GM23338 (cell line): ENCODE measurements around the gene CFAP70. TPM values are rescaled to one million over a fixed set of nuclear protein-coding genes. Genes with fewer than 3 reads are reported as not detected.

Experiments used
- ATAC-seq: fragments of 200-7000 bp; cut with Tn5 transposase; 3 replicates; pipeline ENCODE4 v1.9.1; 2020
- DNase-seq: peaks from one replicate; pipeline ENCODE4 v3.0.0-alpha.2; 2015; ENCODE audit warnings: low spot score
- H2AFZ ChIP-seq: fragments of 200-600 bp; sonication (generic); 2 replicates; pipeline ENCODE4 v1.8.0; 2016; ENCODE audit warnings: antibody characterized with exemption, mild to moderate bottlenecking, moderate library complexity
- H3F3A ChIP-seq: fragments of 200-600 bp; sonication (generic); replicated peaks from 2 replicates; pipeline ENCODE4 v1.8.0; 2017; ENCODE audit warnings: antibody characterized with exemption, mixed run types, low read depth
- H3K27ac ChIP-seq: fragments of 200-600 bp; sonication (generic); 2 replicates; pipeline ENCODE4 v1.6.1; 2016; ENCODE audit warnings: low read depth
- H3K27me3 ChIP-seq: fragments of 200-600 bp; sonication (generic); 2 replicates; pipeline ENCODE4 v1.8.0; 2016; ENCODE audit warnings: mild to moderate bottlenecking, mixed run types, moderate library complexity; ENCODE audit not compliant: insufficient read depth
- H3K36me3 ChIP-seq: fragments of 200-600 bp; sonication (generic); 2 replicates; pipeline ENCODE4 v1.8.0; 2016; ENCODE audit warnings: mild to moderate bottlenecking; ENCODE audit not compliant: insufficient read depth
- H3K4me1 ChIP-seq: fragments of 200-600 bp; sonication (generic); 2 replicates; pipeline ENCODE4 v1.8.0; 2016; ENCODE audit warnings: mild to moderate bottlenecking, moderate library complexity; ENCODE audit not compliant: insufficient read depth
- H3K4me2 ChIP-seq: fragments of 200-600 bp; sonication (generic); 2 replicates; pipeline ENCODE4 v1.7.1; 2017; ENCODE audit warnings: mixed run types
- H3K4me3 ChIP-seq: fragments of 200-600 bp; sonication (generic); 2 replicates; pipeline ENCODE4 v1.6.1; 2016; ENCODE audit warnings: mixed run types
- H3K79me2 ChIP-seq: fragments of 200-600 bp; sonication (generic); replicated peaks from 2 replicates; pipeline ENCODE4 v1.8.0; 2017; ENCODE audit warnings: mild to moderate bottlenecking; ENCODE audit not compliant: insufficient read depth
- H3K9me2 ChIP-seq: fragments of 200-600 bp; sonication (generic); 2 replicates; pipeline ENCODE4 v1.8.0; 2017; ENCODE audit not compliant: insufficient read depth
- H4K20me1 ChIP-seq: fragments of 200-600 bp; sonication (generic); replicated peaks from 2 replicates; pipeline ENCODE4 v1.8.0; 2017; ENCODE audit warnings: mild to moderate bottlenecking; ENCODE audit not compliant: insufficient read depth
- H3K27ac Mint-ChIP-seq: 2 replicates; pipeline ENCODE4 v1.8.0; 2020; ENCODE audit warnings: inconsistent platforms, mild to moderate bottlenecking, moderate library complexity, mixed read lengths
- H3K27me3 Mint-ChIP-seq: 3 replicates; pipeline ENCODE4 v1.8.0; 2022; ENCODE audit warnings: low read depth, mild to moderate bottlenecking, moderate library complexity, mixed read lengths, inconsistent platforms; ENCODE audit not compliant: insufficient read depth, poor library complexity
- H3K36me3 Mint-ChIP-seq: 3 replicates; pipeline ENCODE4 v1.8.0; 2021; ENCODE audit warnings: low read depth, mild to moderate bottlenecking, inconsistent platforms, moderate library complexity, mixed read lengths
- H3K4me1 Mint-ChIP-seq: 3 replicates; pipeline ENCODE4 v1.8.0; 2020; ENCODE audit warnings: mild to moderate bottlenecking, inconsistent platforms, mixed read lengths
- H3K4me3 Mint-ChIP-seq: 3 replicates; pipeline ENCODE4 v1.8.0; 2021; ENCODE audit warnings: moderate library complexity, mild to moderate bottlenecking, inconsistent platforms, mixed read lengths
- H3K9me3 Mint-ChIP-seq: 3 replicates; pipeline ENCODE4 v1.8.0; 2020; ENCODE audit warnings: moderate library complexity, mild to moderate bottlenecking, inconsistent platforms, mixed read lengths
- CREB1 ChIP-seq: fragments of 250-450 bp; sonication (Bioruptor Pico); IDR thresholded peaks from 2 replicates; pipeline ENCODE4 v1.5.0; 2020; ENCODE audit warnings: low read depth, mild to moderate bottlenecking, moderate library complexity
- CTCF ChIP-seq, 2 experiments: fragments of 200-600 bp in 1 of 2; sonication (generic) in 1 of 2; conservative IDR thresholded peaks; 2 replicates each; pipeline versions ENCODE4 v1.5.1 to v1.6.1; 2016 to 2017; ENCODE audit warnings: antibody characterized with exemption in 2 of 2, low read depth in 2 of 2, mild to moderate bottlenecking in 2 of 2, moderate library complexity in 1 of 2
- ETS1 ChIP-seq: IDR thresholded peaks from 2 replicates; pipeline ENCODE4 v1.6.1; 2016; ENCODE audit warnings: antibody characterized with exemption
- EZH2 ChIP-seq: fragments of 200-600 bp; sonication (generic); IDR thresholded peaks from one replicate; pipeline ENCODE4 v1.8.0; 2017; ENCODE audit warnings: antibody characterized with exemption, mild to moderate bottlenecking, low read depth; ENCODE audit not compliant: unreplicated experiment
- EZH2phosphoT487 ChIP-seq: fragments of 200-600 bp; sonication (generic); IDR thresholded peaks from one replicate; pipeline ENCODE4 v1.8.1; 2018; ENCODE audit warnings: antibody characterized with exemption; ENCODE audit not compliant: unreplicated experiment
- NANOG ChIP-seq: IDR thresholded peaks from 2 replicates; pipeline ENCODE4 v1.6.1; 2016; ENCODE audit warnings: antibody characterized with exemption, borderline replicate concordance
- REST ChIP-seq: IDR thresholded peaks from one replicate; pipeline ENCODE4 v1.6.1; 2018; ENCODE audit warnings: antibody characterized with exemption; ENCODE audit not compliant: unreplicated experiment
- STAT1 ChIP-seq: IDR thresholded peaks from one replicate; pipeline ENCODE4 v1.6.1; 2016; ENCODE audit warnings: antibody characterized with exemption; ENCODE audit not compliant: unreplicated experiment
- ZNF114 ChIP-seq: fragments of 250-450 bp; sonication (Bioruptor Pico); IDR thresholded peaks from 2 replicates; pipeline ENCODE4 v1.5.0; 2020; ENCODE audit warnings: mild to moderate bottlenecking, moderate library complexity
- ZNF331 ChIP-seq: fragments of 250-450 bp; sonication (Bioruptor Pico); IDR thresholded peaks from 2 replicates; pipeline ENCODE4 v1.5.0; 2020; ENCODE audit warnings: low read depth, mild to moderate bottlenecking, moderate library complexity
- ZNF462 ChIP-seq: fragments of 250-450 bp; sonication (Bioruptor Pico); IDR thresholded peaks from 2 replicates; pipeline ENCODE4 v1.5.0; 2020; ENCODE audit warnings: mild to moderate bottlenecking, moderate library complexity
- polyA plus RNA-seq: library from polyadenylated mRNA; unstranded; fragments of >200 nt; fragmentation: Nextera tagmentation; extraction: Ambion mirVana; gene quantifications from 2 replicates; pipeline ENCODE4 v1.2.1, GENCODE V29; 2016
- total RNA-seq: library from RNA; depleted of rRNA; stranded (reverse); fragments of >200 nt; shearing (Covaris generic); gene quantifications from 2 replicates; pipeline ENCODE4 v1.2.3, GENCODE V29; 2014

Gene CFAP70
- total and polyA plus RNA-seq, 2 experiments from 2014 or later, result 0.17 to 0.24 TPM

DNA sequence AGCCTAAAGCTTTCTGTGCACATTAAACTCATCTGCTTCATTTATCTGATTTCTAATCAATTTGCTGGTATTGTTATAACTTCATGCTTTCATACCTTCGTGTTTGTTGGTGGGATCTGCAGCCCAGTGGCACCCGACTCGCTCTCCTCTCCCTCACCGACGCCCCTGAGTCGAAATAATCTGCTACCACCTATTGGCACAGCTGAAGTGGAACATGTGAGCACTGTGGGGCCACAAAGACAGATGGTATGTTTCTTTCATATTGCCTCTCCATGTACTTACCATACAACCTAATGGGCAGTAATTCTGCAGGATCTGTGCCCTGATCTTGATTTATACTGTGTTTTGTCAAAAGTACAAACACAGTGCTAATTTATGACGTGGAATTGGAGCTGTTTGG, 124.0 kb downstream of the CFAP70 start:
- H3K27ac Mint-ChIP-seq, result no peak overlapping the region

More for the DNA sequence above, 124.0 kb downstream of the CFAP70 start:
- Histone ChIP-seq H3K4me3 (no peak overlapping the region), H2AFZ (no peak overlapping the region), H3K27ac (no peak overlapping the region), H3K4me2 (no peak overlapping the region), H3F3A (no peaks in the 10 kb centered on the region), H3K27me3 (no peaks in the 10 kb centered on the region), H3K36me3 (peaks cover 8% of the 10 kb centered on the region; the same call in 1 of the 2 replicates), H3K79me2 (no peaks in the 10 kb centered on the region), H4K20me1 (peaks cover 15% of the 10 kb centered on the region; the same call in 1 of the 2 replicates), H3K9me2 (no peaks in the 10 kb centered on the region), H3K4me1 (no peaks in the 10 kb centered on the region)
- peaks cover 23% of the 10 kb centered on the region for H3K36me3 Mint-ChIP-seq
- no peak for DNase-seq
- no peaks in the 10 kb centered on the region for H3K4me1 Mint-ChIP-seq
- H3K4me3 Mint-ChIP-seq, result no peak overlapping the region; the same call in 2 of the 3 replicates
- TF ChIP-seq EZH2 (no peak), ZNF114 (CRISPR knock-in tag) (no peak), REST (no peak), CREB1 (CRISPR knock-in tag) (no peak), CTCF (conservative IDR thresholded peaks at IDR 0.05; ENCODE audit: low read depth in 2 of 2) (no peak), NANOG (no peak), ETS1 (no peak), EZH2phosphoT487 (no peak), STAT1 (no peak), ZNF331 (no peak), ZNF462 (no peak)
- no peak for ATAC-seq
- H3K9me3 Mint-ChIP-seq, result no peaks in the 10 kb centered on the region
- no peaks in the 10 kb centered on the region for H3K27me3 Mint-ChIP-seq
